Measurements from ENCODE around the gene PRDM9.
"Not testable (repeated sequence)": the region's sequence is repeated elsewhere in the genome, so short reads cannot be mapped to it uniquely, and the experiment has no call there.

- TF ChIP-seq NFYB (IDR thresholded peaks at IDR 0.05; ENCODE audit: extremely low read depth, insufficient read length); NR2C1 (IDR thresholded peaks at IDR 0.05); NR2C1 (tag; IDR thresholded peaks at IDR 0.05); FOXA3 (CRISPR knock-in tag; conservative IDR thresholded peaks at IDR 0.05 in 1 of 2, IDR thresholded peaks at IDR 0.05 in 1 of 2); EHMT2 (IDR thresholded peaks at IDR 0.05); ZNF76 (CRISPR knock-in tag; IDR thresholded peaks at IDR 0.05; ENCODE audit: borderline replicate concordance); BRCA1 (IDR thresholded peaks at IDR 0.05); BRCA1 (CRISPR knock-in tag; IDR thresholded peaks at IDR 0.05); TCF3 (CRISPR knock-in tag; IDR thresholded peaks at IDR 0.05); RBM15 (IDR thresholded peaks at IDR 0.05; ENCODE audit: insufficient read depth, low read length): not testable (repeated sequence)
- TF ChIP-seq, protein P1, sequence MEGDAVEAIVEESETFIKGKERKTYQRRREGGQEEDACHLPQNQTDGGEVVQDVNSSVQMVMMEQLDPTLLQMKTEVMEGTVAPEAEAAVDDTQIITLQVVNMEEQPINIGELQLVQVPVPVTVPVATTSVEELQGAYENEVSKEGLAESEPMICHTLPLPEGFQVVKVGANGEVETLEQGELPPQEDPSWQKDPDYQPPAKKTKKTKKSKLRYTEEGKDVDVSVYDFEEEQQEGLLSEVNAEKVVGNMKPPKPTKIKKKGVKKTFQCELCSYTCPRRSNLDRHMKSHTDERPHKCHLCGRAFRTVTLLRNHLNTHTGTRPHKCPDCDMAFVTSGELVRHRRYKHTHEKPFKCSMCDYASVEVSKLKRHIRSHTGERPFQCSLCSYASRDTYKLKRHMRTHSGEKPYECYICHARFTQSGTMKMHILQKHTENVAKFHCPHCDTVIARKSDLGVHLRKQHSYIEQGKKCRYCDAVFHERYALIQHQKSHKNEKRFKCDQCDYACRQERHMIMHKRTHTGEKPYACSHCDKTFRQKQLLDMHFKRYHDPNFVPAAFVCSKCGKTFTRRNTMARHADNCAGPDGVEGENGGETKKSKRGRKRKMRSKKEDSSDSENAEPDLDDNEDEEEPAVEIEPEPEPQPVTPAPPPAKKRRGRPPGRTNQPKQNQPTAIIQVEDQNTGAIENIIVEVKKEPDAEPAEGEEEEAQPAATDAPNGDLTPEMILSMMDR (IDR thresholded peaks at IDR 0.05 in 2 of 3, conservative IDR thresholded peaks at IDR 0.05 in 1 of 3; ENCODE audit: insufficient read depth in 2 of 3, low read depth in 1 of 3, low read length in 3 of 3), result not testable (repeated sequence)
- TF ChIP-seq, protein P2, sequence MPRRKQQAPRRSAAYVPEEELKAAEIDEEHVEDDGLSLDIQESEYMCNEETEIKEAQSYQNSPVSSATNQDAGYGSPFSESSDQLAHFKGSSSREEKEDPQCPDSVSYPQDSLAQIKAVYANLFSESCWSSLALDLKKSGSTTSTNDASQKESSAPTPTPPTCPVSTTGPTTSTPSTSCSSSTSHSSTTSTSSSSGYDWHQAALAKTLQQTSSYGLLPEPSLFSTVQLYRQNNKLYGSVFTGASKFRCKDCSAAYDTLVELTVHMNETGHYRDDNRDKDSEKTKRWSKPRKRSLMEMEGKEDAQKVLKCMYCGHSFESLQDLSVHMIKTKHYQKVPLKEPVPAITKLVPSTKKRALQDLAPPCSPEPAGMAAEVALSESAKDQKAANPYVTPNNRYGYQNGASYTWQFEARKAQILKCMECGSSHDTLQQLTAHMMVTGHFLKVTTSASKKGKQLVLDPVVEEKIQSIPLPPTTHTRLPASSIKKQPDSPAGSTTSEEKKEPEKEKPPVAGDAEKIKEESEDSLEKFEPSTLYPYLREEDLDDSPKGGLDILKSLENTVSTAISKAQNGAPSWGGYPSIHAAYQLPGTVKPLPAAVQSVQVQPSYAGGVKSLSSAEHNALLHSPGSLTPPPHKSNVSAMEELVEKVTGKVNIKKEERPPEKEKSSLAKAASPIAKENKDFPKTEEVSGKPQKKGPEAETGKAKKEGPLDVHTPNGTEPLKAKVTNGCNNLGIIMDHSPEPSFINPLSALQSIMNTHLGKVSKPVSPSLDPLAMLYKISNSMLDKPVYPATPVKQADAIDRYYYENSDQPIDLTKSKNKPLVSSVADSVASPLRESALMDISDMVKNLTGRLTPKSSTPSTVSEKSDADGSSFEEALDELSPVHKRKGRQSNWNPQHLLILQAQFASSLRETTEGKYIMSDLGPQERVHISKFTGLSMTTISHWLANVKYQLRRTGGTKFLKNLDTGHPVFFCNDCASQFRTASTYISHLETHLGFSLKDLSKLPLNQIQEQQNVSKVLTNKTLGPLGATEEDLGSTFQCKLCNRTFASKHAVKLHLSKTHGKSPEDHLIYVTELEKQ (CRISPR knock-in tag; IDR thresholded peaks at IDR 0.05), result not testable (repeated sequence)
- TF ChIP-seq, protein P3, sequence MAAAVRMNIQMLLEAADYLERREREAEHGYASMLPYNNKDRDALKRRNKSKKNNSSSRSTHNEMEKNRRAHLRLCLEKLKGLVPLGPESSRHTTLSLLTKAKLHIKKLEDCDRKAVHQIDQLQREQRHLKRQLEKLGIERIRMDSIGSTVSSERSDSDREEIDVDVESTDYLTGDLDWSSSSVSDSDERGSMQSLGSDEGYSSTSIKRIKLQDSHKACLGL (CRISPR knock-in tag; IDR thresholded peaks at IDR 0.05; ENCODE audit: borderline replicate concordance, poor library complexity, severe bottlenecking), result not testable (repeated sequence)
Observed at GRCh38 chr5:23486227-23486626, 21.2 kb upstream of the PRDM9 start.
